Measurements from ENCODE around the gene PEX3.
"Not testable (repeated sequence)": the region's sequence is repeated elsewhere in the genome, so short reads cannot be mapped to it uniquely, and the experiment has no call there.

PEX3 gene, protein sequence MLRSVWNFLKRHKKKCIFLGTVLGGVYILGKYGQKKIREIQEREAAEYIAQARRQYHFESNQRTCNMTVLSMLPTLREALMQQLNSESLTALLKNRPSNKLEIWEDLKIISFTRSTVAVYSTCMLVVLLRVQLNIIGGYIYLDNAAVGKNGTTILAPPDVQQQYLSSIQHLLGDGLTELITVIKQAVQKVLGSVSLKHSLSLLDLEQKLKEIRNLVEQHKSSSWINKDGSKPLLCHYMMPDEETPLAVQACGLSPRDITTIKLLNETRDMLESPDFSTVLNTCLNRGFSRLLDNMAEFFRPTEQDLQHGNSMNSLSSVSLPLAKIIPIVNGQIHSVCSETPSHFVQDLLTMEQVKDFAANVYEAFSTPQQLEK

DNA sequence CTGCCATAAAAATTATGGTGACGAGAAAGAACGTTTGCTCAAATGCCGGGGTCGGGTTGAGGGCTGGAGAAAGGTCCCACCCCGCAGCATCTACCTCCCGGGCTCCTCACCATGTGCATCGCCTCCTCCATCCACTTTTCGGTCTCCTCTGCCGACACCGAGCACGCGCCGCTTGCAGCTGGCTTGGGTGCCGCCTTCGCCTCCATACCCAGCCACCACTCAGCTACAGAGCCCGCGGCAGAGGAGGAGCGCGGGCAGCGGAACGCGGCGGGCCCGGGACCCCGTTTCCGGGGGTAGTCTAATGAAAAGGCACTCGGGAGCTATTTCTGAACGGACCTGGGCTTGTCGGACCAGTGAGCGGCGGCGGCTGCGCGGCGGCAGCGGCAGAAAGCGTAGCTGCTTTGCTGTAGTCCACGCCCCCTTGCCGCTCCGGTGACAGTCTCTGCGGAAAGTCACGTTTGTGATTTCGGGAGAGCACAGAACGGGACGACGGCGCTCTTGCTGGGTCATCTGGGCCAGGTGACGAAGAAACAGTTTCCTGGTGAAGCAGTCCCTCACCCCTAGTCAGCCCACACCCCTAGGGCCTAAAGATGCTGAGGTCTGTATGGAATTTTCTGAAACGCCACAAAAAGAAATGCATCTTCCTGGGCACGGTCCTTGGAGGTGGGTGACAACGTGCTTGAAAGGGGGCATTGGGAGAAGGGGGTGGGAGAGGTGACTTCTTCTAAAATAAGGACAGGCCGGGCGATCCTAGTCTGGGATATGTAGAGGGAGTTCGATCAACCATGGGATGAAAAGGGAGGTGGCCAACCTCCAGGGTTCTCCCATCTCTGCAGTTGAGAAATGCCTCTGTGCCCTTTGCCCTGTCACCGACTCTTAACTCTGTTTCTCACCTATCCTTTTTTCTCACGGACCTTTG is at the start of gene PEX3, which contains the start of gene ADAT2:
TSS of gene PEX3 (plus strand) at position 353 of the 919 bp plus-strand sequence. CDS start at position 591, 238 bp downstream.
TSS of gene ADAT2 (minus strand) at position 243 of the 919 bp plus-strand sequence. CDS start at position 206, 37 bp downstream.
- DNase-seq, result peak; percentile 93

DNA sequence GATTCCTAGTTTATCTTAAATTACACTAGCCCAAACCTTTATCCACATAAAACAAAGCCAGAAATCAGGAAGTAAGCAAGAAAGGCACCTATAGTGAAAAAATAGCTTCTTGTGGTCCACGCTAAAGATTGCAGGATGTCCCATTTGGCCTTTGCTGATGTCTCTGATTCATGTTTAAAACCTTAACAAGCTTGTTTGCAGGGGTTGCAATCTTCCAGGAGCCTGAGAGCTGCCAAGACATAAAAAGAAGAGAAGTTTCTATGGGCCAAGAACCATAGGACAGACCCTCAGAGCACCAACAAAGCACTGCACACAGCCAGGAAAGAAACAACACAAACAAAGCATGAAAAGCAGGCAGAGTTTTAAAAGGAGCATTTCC is 49.5 kb upstream of the PEX3 start:
- DNase-seq, result no peak

DNA sequence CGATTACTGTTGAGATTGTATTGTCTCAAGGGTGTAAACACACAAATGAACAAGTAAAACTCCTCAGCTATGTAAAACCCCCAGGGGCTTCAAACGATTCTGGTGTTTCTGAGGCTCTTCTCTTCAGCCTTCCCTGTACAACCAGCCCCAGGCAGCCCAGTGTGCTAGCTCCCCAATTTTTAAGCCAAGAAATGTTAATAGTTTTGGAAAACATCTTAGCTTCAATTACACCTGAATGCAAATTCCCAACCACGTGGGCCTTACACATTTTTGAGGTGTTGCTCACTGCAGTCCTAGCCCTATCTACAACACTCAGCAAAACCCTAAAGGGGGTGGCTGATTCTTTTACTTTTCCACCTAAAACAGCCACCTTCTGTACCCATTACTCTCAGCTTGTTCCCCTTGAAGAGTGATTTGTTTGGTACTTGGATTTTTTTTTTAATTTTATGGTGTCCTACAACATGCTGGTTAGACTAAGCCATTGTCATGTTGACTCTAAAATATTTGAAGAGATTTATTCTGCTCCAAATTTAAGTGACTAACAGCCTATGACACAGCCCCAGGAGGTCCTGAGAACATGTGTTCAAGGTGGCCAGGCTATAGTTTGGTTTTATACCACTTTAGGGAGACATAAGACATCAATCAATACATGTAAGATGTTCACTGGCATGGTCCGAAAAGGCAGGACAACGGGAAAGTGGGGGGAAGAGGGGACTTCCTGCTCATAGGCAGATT is 48.8 kb upstream of the PEX3 start:
- DNase-seq, result no peak

DNA sequence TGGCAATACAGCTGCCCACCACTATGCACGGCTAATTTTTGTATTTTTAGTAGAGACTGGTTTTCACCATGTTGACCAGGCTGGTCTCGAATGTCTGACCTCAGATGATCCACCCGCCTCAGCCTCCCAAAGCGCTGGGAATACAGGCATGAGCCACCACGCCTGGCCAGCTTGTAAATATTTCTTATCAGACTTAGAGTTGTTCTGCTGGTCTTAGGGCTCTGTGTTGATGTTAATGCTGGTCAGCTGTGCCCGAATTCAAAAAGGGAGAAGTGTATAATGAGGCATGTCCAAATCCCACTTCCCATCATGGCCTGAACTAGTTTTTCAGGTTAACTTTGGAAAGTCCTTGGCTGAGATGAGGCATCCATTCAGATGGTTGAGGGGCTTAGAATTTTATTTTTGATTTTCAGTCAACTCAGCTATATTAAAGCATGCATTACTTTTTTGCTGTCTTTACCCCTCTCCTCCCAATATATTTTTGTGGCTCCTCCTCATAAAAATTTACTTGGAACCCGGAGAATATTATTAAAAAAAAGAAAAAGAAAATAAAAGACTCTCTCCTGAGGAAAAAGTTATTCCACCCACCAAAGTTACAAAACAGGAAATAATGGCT is 47.8 kb upstream of the PEX3 start:
- DNase-seq, result no peak

DNA sequence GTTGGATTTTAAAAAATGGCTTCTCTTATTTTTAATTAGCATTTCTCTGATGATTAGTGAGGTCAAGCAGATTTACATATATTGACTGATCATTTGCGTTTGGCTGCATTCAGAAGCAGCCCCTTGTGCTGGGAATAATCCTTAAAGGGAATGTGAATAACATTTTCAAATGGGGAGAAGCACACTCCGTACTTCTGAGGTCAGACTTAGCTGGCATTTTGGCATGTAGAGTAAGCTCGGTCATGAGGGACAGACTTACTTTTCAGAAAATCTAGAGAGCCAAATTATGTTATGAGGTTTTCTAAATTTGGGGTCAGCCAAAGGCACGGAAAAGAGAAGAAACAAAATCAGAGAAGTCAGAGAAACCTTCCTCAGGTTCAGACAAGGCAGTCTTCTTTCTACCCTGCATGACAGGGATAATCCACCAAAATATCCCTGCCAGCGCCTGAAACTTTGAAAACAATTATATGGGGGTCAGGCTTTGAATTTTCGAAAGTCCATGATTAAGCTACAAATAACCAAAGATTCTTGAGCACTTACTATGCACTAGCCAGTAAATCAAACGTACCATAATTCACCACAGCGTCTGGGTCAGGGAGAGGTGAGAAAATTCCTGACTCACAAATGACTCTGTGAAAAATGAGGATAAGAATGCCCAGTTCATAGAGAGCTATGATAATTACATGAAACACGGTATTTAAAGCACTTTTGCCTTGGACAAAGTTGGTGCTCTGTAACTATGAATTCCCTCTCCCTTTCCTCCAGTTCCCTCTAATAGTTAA is 45.0 kb upstream of the PEX3 start:
- no peak for DNase-seq

DNA sequence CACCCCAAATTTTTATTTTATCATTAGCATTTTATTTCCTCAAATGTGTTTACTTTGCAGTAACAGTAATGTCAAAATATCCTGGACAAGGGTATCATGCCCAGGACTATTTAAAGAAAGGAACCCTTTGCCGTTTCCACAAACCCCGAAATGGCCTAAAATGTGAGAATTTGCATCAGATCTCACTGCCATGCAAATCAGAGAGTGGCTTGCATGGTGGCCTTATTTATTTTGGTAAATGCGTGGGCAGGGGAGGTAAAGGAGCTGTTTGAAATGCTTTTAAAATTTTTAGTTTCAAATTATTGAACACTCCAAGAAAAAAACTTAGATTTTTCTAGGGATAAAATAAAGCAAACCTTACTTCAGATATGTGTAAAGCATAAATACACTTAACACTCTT is 43.9 kb upstream of the PEX3 start:
- no peak for DNase-seq

DNA sequence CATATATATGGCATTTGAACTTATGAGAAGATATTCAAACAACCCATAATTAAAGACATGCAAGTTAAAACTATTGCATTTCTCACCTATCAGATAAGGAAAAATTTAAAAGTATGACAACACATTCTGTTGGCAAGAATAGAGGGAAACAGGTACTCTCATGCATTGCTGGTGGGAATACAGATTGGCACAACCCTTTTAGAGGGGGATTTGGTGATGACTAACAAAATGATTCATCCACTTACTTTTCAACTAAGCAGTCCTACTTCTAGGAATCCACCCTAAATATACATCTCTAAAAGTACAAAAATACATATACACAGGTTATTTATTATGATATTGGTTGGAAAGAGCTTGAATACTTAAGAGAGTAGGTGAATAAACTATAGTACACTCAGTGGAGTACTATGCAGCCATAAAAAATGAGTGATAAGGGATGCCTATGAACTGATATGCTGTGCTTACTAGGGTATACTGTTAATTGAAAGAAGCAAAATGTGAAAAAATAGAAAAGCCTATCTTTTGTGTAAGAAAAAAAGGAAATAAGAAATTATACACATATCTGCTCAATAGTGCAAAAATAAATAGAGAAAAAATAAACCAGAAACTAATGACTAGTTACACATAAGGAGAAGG is 42.3 kb upstream of the PEX3 start:
- no peak for DNase-seq

DNA sequence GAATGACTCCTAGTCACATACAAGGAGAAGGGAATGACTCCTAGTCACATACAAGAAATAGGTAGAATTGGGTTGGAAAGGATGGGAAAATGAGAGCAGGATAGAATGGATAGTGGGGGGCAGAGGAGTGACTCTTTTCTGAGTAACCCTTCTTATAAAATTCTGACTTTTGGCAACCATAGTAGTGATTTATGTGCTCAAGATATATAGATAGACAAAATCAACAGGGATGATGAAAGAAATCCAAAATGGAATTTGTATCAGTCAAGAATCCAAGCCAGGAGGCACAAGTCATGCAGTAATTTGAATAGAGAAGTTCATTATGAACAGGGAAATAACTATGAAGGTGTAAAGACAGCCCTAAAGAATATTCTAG is 41.8 kb upstream of the PEX3 start:
- DNase-seq, result no peak

DNA sequence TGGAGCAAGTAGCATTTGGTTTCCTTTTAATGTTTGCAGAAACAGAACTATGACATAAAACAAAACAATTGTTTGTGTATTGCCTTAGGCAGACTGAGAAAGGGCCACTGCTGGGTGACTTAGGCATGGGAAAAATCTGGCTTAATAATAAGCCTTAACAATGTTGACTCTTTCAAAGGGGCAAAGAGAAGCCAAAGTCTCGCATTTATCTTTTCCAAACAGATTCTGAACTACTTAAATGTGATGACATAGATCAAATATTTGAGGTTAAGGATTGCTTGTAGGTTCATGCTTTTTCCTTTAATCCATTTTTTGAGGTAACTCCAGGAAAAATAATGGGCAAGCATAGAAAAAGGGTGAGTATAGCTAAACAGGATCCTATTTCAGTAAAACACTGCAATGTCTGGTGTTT is 39.7 kb upstream of the PEX3 start:
- no peak for DNase-seq

DNA sequence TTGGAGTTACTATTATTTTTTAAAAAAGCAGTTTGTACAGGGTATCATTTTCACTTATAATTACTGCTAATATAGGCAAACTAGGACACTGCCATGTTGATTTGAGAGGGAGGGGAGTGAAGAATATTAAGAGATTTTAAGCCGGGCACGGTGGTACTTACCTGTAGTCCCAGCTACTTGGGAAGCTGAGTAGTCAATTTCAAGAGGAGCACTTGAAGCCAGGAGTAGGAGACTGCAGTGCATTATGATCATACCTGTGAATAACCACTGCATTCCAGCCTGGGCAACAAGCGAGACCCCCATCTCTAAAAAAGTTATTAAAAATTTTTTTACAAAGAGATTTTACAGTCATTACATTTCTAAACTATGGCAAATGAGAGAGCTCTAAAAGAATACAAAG is 35.8 kb upstream of the PEX3 start:
- DNase-seq, result no peak

DNA sequence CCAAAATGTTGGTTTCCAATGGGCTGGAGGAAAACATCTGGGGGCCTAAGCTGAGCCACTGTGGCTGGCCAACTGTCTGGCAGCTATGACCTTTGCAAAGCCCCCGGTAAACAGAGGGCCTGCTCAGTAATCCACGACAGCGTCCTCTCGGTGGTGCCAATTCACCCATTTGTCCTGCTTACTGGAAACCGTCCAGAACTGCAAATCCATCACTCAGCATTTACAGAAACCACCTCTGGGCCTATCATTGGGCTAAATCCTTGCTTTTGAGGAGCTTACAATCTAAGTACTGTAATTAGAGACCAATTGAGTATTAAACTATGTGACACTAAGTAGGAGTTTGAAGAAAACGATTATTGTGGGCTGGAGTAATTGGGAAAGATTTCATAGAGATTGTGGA is 31.1 kb upstream of the PEX3 start:
- no peak for DNase-seq

DNA sequence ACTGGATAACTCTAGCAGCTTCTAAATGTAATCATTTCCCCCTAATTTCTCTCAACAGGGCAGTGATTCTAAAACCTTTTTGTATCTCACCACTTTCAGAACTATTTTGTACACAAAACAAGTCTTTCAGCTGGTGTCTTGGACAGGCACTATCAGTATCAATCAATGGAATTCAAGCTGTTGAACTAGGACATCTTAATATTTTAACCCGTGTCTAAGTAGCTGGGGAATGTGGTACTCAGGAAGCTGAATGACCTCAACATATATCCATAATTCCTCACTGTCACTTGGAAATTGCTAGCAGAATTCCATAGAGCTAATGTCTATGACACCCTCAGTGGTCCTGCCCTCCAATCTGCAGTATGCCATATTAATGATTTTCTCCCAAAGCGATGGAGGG is 24.6 kb upstream of the PEX3 start:
- no peak for DNase-seq

DNA sequence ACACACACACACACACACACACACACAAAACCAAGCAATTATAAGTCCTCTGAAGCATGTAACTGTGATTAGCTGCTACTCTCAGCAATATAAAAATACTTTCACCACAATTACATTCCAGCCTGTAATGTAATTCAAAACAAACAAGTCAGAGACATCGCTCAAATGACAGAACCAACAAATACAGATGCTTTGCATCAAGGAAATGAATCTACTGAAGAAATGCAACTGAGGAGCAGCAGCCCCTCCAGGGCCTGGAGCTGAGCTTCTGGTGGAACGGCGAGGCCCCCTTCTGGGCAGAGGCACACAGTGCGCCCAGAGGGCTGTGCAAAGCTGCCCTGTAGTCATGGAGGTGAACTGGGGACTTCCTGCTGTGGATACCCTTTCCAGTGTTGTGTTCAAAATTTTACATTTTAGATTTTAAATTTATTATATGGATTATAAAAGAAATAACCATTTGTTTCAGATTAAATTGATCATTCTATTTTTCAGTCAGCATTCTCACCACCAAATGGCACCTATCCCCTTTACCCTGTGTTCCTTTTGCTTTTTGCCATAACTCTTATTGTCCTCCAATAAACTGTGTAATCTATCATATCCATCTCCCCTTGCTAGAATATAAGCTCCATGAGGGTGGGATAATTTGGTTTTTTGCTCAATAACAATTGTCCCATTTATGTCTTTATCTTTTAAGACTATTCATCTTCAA is 23.3 kb upstream of the PEX3 start:
- peak; percentile 78 for DNase-seq

DNA sequence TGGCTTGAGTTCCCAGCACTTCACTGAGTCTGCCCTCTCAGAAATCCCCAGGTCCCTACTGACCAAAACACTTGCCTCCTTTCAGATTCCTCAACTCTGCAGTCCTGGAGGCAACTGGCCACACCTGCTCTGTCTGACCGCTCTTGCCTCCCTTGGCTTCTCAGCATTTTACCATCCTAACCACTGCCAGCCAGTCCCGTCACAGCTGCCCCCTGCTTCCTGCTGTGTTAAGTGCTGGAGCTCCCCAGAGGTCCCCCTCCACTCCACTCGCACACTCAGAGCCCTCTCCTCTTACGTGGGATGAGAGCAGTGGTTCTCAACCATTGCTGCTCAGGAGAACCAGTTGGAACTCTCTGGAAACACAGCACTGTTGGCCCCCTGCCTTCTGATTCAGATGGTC is 20.6 kb upstream of the PEX3 start:
- no peak for DNase-seq

DNA sequence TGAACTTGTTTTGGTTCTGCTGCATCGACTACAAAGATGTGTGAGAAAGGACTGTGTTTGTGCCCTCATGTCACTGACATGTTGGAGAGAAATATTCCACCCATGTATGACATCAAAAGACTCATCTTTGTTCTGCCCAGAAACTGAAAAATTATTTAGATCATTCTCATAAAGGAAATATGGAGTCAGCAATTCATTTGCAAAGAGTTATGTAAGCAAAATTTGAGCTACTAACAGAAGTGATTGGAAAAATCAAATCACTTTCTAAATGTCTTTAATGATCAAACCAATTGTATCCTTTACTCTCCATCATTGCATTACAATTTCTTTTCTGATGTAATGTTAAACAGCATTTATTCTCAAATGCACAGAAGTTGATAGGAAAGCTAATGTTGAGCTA is 19.4 kb upstream of the PEX3 start:
- DNase-seq, result no peak

DNA sequence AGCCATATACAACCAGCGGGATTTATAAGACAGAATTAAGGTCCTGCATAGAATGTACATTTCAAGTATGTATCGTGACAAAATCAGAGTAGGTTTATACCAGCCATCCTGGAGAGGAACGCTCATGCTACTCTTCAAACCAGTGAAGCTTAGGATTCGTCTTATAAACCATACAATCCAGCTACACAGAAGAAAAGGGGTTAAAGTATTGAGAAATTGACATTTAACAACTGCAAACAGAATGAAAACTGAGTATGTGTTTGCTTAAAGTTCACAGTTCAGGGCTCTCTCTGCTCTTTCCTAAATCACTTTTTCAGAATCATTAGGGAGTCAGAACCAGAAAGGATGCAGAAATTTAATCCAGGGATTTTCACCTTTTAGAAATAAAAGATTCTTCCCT is 18.0 kb upstream of the PEX3 start:
- DNase-seq, result no peak

DNA sequence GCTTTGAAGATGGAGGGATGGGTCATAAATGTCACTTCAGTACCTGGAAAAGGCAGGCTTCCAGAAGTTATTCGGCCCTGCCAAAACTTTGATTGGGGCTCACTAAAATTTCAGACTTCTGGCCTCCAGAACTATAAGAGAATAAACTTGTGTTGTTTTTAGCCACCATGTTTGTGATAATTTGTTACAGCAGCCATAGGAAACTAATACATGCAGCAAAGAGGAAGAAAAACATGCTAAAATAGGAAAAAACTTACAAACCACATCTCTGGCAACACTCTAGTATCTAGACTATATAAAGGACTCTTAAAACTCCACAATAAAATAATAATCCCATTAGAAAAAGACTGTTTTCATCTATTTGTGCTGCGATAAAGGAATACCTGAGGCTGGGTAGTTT is 9.6 kb upstream of the PEX3 start:
- DNase-seq, result no peak

DNA sequence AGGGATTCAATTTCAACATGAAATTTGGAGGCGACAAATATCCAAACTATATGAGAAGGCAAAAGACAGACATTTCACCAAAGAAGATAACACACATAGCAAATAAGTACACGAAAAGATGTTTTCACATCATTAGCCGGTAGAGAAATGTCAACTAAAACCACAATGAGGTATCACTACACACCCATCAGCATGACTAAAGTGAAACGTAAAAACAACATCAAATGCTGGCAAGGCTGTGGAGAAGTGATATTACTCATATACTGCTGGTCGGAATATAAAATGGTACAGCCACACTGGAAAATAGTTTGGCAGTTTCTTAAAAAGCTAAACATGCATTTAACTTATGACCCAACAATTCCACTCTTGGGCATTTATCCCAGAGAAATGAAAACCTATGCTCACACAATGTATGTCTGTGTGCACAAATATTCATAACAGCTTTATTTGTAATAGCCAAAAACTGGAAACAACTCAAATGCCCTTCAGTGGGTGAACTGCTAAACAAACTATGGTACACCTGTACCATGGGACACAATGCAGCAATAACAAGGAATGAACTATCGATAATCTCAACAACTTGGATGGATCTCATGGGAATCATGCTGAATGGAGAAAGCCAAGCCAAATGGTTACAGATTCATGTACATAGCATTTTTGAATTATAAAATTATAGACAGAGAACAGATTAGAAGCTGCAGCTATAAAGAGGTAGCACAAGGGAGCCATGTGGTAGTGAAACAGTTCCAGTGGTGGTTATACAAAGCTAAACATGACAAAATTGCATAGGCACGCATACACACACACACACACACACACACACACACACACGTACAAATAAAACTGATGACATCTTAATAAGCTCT is 8.7 kb upstream of the PEX3 start:
- no peak for DNase-seq

DNA sequence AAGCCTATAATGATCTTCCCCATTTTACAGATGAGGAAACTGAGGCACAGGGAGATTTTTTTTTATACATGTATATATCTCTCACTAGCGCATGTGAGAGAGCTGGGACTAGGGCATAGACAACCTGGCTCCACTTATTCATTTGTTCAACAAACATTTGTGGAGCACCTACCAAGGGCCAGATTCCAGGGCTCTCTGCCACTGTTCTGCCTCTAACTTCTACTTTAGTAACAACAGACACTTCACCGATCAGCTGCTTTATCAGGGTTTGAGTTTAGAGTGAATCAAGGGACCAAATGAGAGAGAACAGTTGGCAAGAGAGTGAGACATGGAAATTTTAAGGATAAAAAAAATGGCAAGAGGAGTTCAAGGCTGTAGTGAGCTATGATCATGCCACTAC is 7.5 kb upstream of the PEX3 start:
- DNase-seq, result no peak

DNA sequence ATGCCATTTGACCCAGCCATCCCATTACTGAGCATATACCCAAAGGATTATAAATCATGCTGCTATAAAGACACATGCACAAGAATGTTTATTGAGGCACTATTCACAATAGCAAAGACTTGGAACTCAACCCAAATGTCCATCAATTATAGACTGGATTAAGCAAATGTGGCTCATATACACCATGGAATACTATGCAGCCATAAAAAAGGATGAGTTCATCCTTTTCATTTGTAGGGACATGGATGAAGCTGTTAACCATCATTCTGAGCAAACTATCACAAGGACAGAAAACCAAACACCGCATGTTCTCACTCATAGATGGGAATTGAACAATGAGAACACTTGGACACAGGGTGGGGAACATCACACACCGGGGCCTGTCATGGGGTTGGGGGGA is 2.7 kb upstream of the PEX3 start:
- DNase-seq, result not testable (repeated sequence)
